Loucy (cell line): ENCODE results near the gene FBH1.
"Not testable (repeated sequence)": the region's sequence is repeated elsewhere in the genome, so short reads cannot be mapped to it uniquely, and the experiment has no call there.

Experiments
- H2AFZ ChIP-seq: fragments of 200-600 bp; sonication (generic); 2 replicates; pipeline ENCODE4 v1.6.0; 2016; ENCODE audit warnings: antibody characterized with exemption, mild to moderate bottlenecking, low read length, moderate library complexity
- H3F3A ChIP-seq: fragments of 200-600 bp; 2 replicates; pipeline ENCODE4 v1.6.0; 2016; ENCODE audit warnings: antibody characterized with exemption, low read depth, mild to moderate bottlenecking
- H3K27me3 ChIP-seq: fragments of 200-600 bp; sonication (generic); 2 replicates; pipeline ENCODE4 v1.6.1; 2014; ENCODE audit warnings: low read length, mild to moderate bottlenecking; ENCODE audit not compliant: insufficient read depth, poor library complexity, severe bottlenecking
- H3K36me3 ChIP-seq: fragments of 200-600 bp; sonication (generic); 2 replicates; pipeline ENCODE4 v1.6.1; 2016; ENCODE audit warnings: low read length; ENCODE audit not compliant: insufficient read depth
- H3K4me1 ChIP-seq: fragments of 200-600 bp; sonication (generic); 2 replicates; pipeline ENCODE4 v1.5.1; 2014; ENCODE audit warnings: low read length, mild to moderate bottlenecking; ENCODE audit not compliant: insufficient read depth, poor library complexity, severe bottlenecking
- H3K4me2 ChIP-seq: fragments of 200-600 bp; sonication (generic); 2 replicates; pipeline ENCODE4 v1.6.0; 2014; ENCODE audit warnings: antibody characterized with exemption, low read length, low read depth, mild to moderate bottlenecking; ENCODE audit not compliant: poor library complexity, severe bottlenecking
- H3K4me3 ChIP-seq: fragments of 200-600 bp; sonication (generic); 2 replicates; pipeline ENCODE4 v1.5.1; 2014; ENCODE audit warnings: low read length, mild to moderate bottlenecking, mixed read lengths; ENCODE audit not compliant: poor library complexity, severe bottlenecking
- H3K79me2 ChIP-seq: fragments of 200-600 bp; sonication (generic); 2 replicates; pipeline ENCODE4 v1.6.1; 2014; ENCODE audit warnings: low read length; ENCODE audit not compliant: insufficient read depth
- H3K9ac ChIP-seq: fragments of 200-600 bp; sonication (generic); 2 replicates; pipeline ENCODE4 v1.6.0; 2014; ENCODE audit warnings: mild to moderate bottlenecking, low read depth, low read length, moderate library complexity; ENCODE audit not compliant: poor library complexity, severe bottlenecking
- H3K9me2 ChIP-seq: fragments of 200-600 bp; sonication (generic); replicated peaks from 2 replicates; pipeline ENCODE4 v1.6.1; 2016; ENCODE audit warnings: low read depth, low read length, mixed read lengths
- H3K9me3 ChIP-seq: fragments of 200-600 bp; sonication (generic); 2 replicates; pipeline ENCODE4 v1.6.1; 2014; ENCODE audit warnings: mild to moderate bottlenecking, antibody characterized with exemption, low read length, low read depth; ENCODE audit not compliant: insufficient read depth
- H4K20me1 ChIP-seq: fragments of 200-600 bp; sonication (generic); 2 replicates; pipeline ENCODE4 v1.6.0; 2014; ENCODE audit warnings: antibody characterized with exemption, low read length, mild to moderate bottlenecking; ENCODE audit not compliant: insufficient read depth, poor library complexity, severe bottlenecking
- CTCF ChIP-seq: fragments of 200-600 bp; sonication (generic); conservative IDR thresholded peaks from 2 replicates; pipeline ENCODE4 v1.5.1; 2014; ENCODE audit warnings: mild to moderate bottlenecking, antibody characterized with exemption, low read length
- EZH2phosphoT487 ChIP-seq: fragments of 200-600 bp; IDR thresholded peaks from 2 replicates; pipeline ENCODE4 v1.6.1; 2018; ENCODE audit warnings: antibody characterized with exemption, mild to moderate bottlenecking, moderate library complexity, borderline replicate concordance

Gene FBH1

DNA sequence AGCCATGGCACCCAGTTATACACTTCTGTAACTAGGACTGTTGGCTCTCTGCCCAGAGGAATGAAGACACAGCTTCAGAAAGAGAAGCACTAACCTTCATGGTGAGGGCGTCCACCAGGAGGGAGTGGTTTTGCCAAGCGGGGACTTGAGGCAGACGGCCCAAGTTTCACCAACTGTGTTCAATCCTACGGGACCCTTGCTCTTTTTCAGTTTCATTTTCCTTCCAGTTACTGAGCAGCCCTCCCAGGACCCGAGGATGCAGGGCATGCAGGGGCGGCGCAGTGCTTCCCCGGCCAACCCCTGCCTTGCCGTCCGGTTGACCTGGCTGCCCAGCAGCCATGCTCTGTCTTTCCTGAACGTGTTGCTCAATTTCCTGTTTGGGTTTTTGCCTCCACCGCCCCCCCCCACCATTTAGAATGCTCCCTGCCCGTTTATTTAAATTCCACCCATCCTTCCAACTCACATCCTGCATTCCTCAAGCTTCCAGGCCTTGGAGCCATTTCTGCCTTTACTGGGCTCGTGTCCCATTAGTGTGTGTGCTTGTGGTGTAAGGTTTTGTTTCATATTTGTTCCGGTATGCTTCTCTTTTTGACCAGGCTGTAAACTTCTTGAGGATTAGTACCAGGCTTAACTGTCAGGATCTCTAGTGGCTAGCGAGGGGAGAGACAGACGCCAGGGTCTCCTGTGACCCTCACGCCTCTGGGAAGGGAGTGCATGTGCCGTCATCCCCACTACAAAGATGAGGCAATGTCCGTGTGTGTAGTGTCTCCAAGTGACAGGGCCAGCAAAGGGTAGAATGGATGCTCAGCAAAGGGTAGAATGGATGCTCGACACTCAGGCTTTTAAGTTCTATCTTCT lies 55.7 kb downstream of the FBH1 start:
- no peaks in the 10 kb centered on the region for H4K20me1 ChIP-seq
- no peaks in the 10 kb centered on the region for H3K79me2 ChIP-seq
- no peaks in the 10 kb centered on the region for H3K27me3 ChIP-seq
- no peak overlapping the region for H3K9ac ChIP-seq
- H3K36me3 ChIP-seq, result no peaks in the 10 kb centered on the region
- no peak for TF ChIP-seq CTCF
- TF ChIP-seq EZH2phosphoT487, result no peak
- no peak overlapping the region for H3K4me2 ChIP-seq
- no peak overlapping the region; the same call in 1 of the 2 replicates for H2AFZ ChIP-seq
- no peaks in the 10 kb centered on the region for H3K9me2 ChIP-seq
- no peak overlapping the region for H3K4me3 ChIP-seq
- H3K4me1 ChIP-seq, result no peaks in the 10 kb centered on the region
- H3K9me3 ChIP-seq, result no peaks in the 10 kb centered on the region
- no peaks in the 10 kb centered on the region for H3F3A ChIP-seq

- H3K4me2 ChIP-seq, H3K27me3 ChIP-seq, H3K9ac ChIP-seq, H3K36me3 ChIP-seq, H2AFZ ChIP-seq, H3K4me3 ChIP-seq, H3K9me2 ChIP-seq, H3F3A ChIP-seq, H3K4me1 ChIP-seq, H3K9me3 ChIP-seq, H3K79me2 ChIP-seq, H4K20me1 ChIP-seq: not testable (repeated sequence)
Measured at GRCh38 chr10:5946419-5946775, 56.4 kb downstream of the FBH1 start.

DNA sequence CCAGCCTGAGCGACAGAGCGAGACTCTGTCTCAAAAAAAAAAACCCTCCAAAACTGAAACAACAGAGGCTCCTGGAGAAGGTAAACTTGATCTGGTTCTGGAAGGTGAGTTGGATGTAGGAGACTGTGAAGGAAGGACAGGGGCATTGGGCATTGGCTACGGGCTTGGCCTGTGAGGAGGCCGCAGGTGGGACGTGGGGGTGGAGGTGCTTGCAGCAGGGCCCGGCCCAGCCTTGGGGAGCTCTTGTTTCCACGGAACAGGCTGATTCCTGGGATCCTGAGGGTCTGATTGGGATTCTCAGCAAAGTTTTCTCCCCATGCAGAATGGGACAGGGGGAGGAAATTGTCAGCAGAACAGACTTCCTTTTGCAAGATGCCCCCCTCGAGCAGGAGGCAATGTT lies 56.7 kb downstream of the FBH1 start:
- Histone ChIP-seq H4K20me1 (no peaks in the 10 kb centered on the region), H3K9me2 (no peaks in the 10 kb centered on the region), H2AFZ (no peak overlapping the region), H3F3A (no peaks in the 10 kb centered on the region), H3K9ac (no peak overlapping the region), H3K4me2 (no peak overlapping the region), H3K9me3 (no peaks in the 10 kb centered on the region), H3K4me1 (no peaks in the 10 kb centered on the region), H3K4me3 (no peak overlapping the region), H3K27me3 (no peaks in the 10 kb centered on the region), H3K79me2 (no peaks in the 10 kb centered on the region), H3K36me3 (no peaks in the 10 kb centered on the region)
- TF ChIP-seq CTCF (no peak), EZH2phosphoT487 (no peak)
